Breast epithelium (tissue), 3 donors: ENCODE measurements around the gene FHOD3.

ENCODE experiments used
- CTCF ChIP-seq, 3 donors: fragments of 450-650 bp; IDR thresholded peaks; one replicate each; pipeline ENCODE4 v1.5.1; 2016 to 2017; ENCODE audit warnings: antibody characterized with exemption in 3 of 3, mild to moderate bottlenecking in 3 of 3, moderate library complexity in 3 of 3
- POLR2A ChIP-seq: fragments of 450-650 bp; IDR thresholded peaks from one replicate; pipeline ENCODE4 v1.6.1; 2016; ENCODE audit warnings: antibody characterized with exemption, mild to moderate bottlenecking, moderate library complexity

- TF ChIP-seq CTCF (IDR thresholded peaks at IDR 0.05) (no peak), POLR2A (no peak)
These were observed 388.1 kb downstream of the FHOD3 start for GRCh38 chr18:36685580-36685979.
